HepG2 (cell line): Measurements from ENCODE around the gene CYSRT1. TPM values are rescaled to one million over a fixed set of nuclear protein-coding genes. Genes with fewer than 3 reads are reported as not detected.

Source experiments
- CEBPG ChIP-seq: IDR thresholded peaks from 2 replicates; pipeline ENCODE4 v1.6.1; 2016
- CENPT ChIP-seq: sonication (generic); formaldehyde crosslinking; IDR thresholded peaks from 2 replicates; pipeline ENCODE4 v1.8.0; 2022; ENCODE audit warnings: low read depth, mild to moderate bottlenecking, moderate library complexity, missing genetic modification reagents
- DZIP1 ChIP-seq: sonication (generic); formaldehyde crosslinking; IDR thresholded peaks from 2 replicates; pipeline ENCODE4 v1.5.0; 2020; ENCODE audit warnings: mild to moderate bottlenecking, missing genetic modification reagents
- HMG20B ChIP-seq: conservative IDR thresholded peaks from 2 replicates; pipeline ENCODE4 v1.6.1; 2016; ENCODE audit warnings: missing genetic modification reagents, missing compliant biosample characterization
- IKZF5 ChIP-seq: IDR thresholded peaks from 2 replicates; pipeline ENCODE4 v1.6.1; 2018; ENCODE audit warnings: missing genetic modification reagents, mild to moderate bottlenecking, missing compliant biosample characterization
- KDM4B ChIP-seq: sonication (generic); formaldehyde crosslinking; IDR thresholded peaks from 2 replicates; pipeline ENCODE4 v1.4.0; 2020; ENCODE audit warnings: missing genetic modification reagents
- MTA1 ChIP-seq: sonication (generic); formaldehyde crosslinking; IDR thresholded peaks from 2 replicates; pipeline ENCODE4 v1.4.0; 2020; ENCODE audit warnings: missing genetic modification reagents, mild to moderate bottlenecking, borderline replicate concordance
- MYNN ChIP-seq: sonication (generic); formaldehyde crosslinking; IDR thresholded peaks from 2 replicates; pipeline ENCODE4 v1.4.0; 2020; ENCODE audit warnings: mild to moderate bottlenecking, low read depth, missing genetic modification reagents
- PPARG ChIP-seq: conservative IDR thresholded peaks from 2 replicates; pipeline ENCODE4 v1.6.1; 2016; ENCODE audit warnings: missing biosample characterization, missing genetic modification reagents
- RERE ChIP-seq: IDR thresholded peaks from 2 replicates; pipeline ENCODE4 v1.6.1; 2016; ENCODE audit warnings: low read depth, missing genetic modification reagents, missing compliant biosample characterization
- ZFP36L1 ChIP-seq: sonication (generic); formaldehyde crosslinking; IDR thresholded peaks from 2 replicates; pipeline ENCODE4 v1.8.0; 2022; ENCODE audit warnings: mild to moderate bottlenecking, missing genetic modification reagents, moderate library complexity
- ZNF121 ChIP-seq: sonication (generic); formaldehyde crosslinking; IDR thresholded peaks from 2 replicates; pipeline ENCODE4 v1.5.0; 2020; ENCODE audit warnings: mild to moderate bottlenecking, missing genetic modification reagents
- ZNF138 ChIP-seq: sonication (generic); formaldehyde crosslinking; IDR thresholded peaks from 2 replicates; pipeline ENCODE4 v1.5.0; 2020; ENCODE audit warnings: mild to moderate bottlenecking, low read depth, missing genetic modification reagents
- ZNF710 ChIP-seq: sonication (generic); formaldehyde crosslinking; IDR thresholded peaks from 2 replicates; pipeline ENCODE4 v1.5.0; 2020; ENCODE audit warnings: mild to moderate bottlenecking, missing genetic modification reagents, borderline replicate concordance
- ZNF784 ChIP-seq: sonication (generic); formaldehyde crosslinking; IDR thresholded peaks from 2 replicates; pipeline ENCODE4 v1.5.1; 2020; ENCODE audit warnings: missing genetic modification reagents, mild to moderate bottlenecking, borderline replicate concordance
- polyA plus RNA-seq, 8 experiments: library from polyadenylated mRNA; depleted of rRNA in 3 of 8; stranded (reverse) in 7 of 8; unstranded in 1 of 8; fragments of >200 nt; fragmentation: Illumina TruSeq in 4 of 8; extraction: Trizol in 4 of 8; gene quantifications; 2 replicates each; pipeline versions ENCODE4 v1.2.1 to v1.2.3, GENCODE V29; 2011 to 2016; ENCODE audit warnings: low read depth in 4 of 8, missing spikeins in 1 of 8, mixed read lengths in 1 of 8; ENCODE audit not compliant: insufficient read depth in 1 of 8
- total RNA-seq, 5 experiments: library from RNA; depleted of rRNA; stranded (reverse); fragments of >200 nt; fragmentation: Illumina TruSeq; extraction: Trizol; gene quantifications; 2 replicates each; pipeline ENCODE4 v1.2.3, GENCODE V29; 2016; ENCODE audit warnings: low read depth in 1 of 5

CYSRT1 gene
- total and polyA plus RNA-seq, 2 of the 13 experiments (the other 11 are each of a cell fraction or from before 2014, with no cell fraction given) = 1.5 to 2.1 TPM

GRCh38 chr9:137229903-137230704, 5.1 kb downstream of the CYSRT1 start (continued):
- TF ChIP-seq DZIP1 (CRISPR knock-in tag) (peak; percentile 72; the same call in 1 of the 2 replicates), ZNF138 (no peak), MYNN (CRISPR knock-in tag) (no peak), ZFP36L1 (CRISPR knock-in tag) (no peak), CENPT (CRISPR knock-in tag) (no peak), PPARG (CRISPR knock-in tag) (peak; percentile 44; the same call in 1 of the 2 replicates), ZNF710 (CRISPR knock-in tag) (0 out of 2 replicates have a peak, but pooled peaks have one; percentile 15), HMG20B (CRISPR knock-in tag) (no peak), KDM4B (CRISPR knock-in tag) (no peak), IKZF5 (CRISPR knock-in tag) (0 out of 2 replicates have a peak, but pooled peaks have one; percentile 30), MTA1 (peak; percentile 78; the same call in 1 of the 2 replicates), ZNF121 (CRISPR knock-in tag) (no peak), RERE (CRISPR knock-in tag) (no peak), CEBPG (no peak), ZNF784 (CRISPR knock-in tag) (no peak)
